HL-60 (cell line): ENCODE measurements around the gene RALB.
A peak's percentile ranks its signal among the peaks of the same experiment; 100 is the strongest.

ENCODE experiments used
- DNase-seq, 2 experiments: peaks; one replicate each; pipeline ENCODE4 v3.0.0-alpha.2; 2010 to 2020; ENCODE audit warnings: low read depth in 1 of 2, low spot score in 1 of 2
- H3K27ac ChIP-seq: fragments of 250-450 bp; sonication (Bioruptor Pico); replicated peaks from 2 replicates; pipeline ENCODE4 v1.5.1; 2020; ENCODE audit warnings: mild to moderate bottlenecking, moderate library complexity
- H3K27me3 ChIP-seq: fragments of 250-450 bp; sonication (Bioruptor Pico); 2 replicates; pipeline ENCODE4 v1.5.1; 2021; ENCODE audit warnings: mild to moderate bottlenecking, moderate library complexity; ENCODE audit not compliant: insufficient read depth, poor library complexity, severe bottlenecking
- H3K4me3 ChIP-seq: replicated peaks from 2 replicates; pipeline ENCODE4 v1.5.1; 2011; ENCODE audit warnings: mild to moderate bottlenecking, control low read depth, low read length; ENCODE audit not compliant: insufficient read depth
- CTCF ChIP-seq: IDR thresholded peaks from one replicate; pipeline ENCODE4 v1.5.1; 2011; ENCODE audit warnings: low read length, control low read depth, inconsistent platforms; ENCODE audit not compliant: insufficient read depth
- GABPA ChIP-seq: IDR thresholded peaks from 2 replicates; pipeline ENCODE4 v1.6.1; 2012; ENCODE audit warnings: low read depth
- POLR2AphosphoS5 ChIP-seq: IDR thresholded peaks from 2 replicates; pipeline ENCODE4 v1.6.1; 2012; ENCODE audit warnings: low read depth
- REST ChIP-seq: IDR thresholded peaks from 2 replicates; pipeline ENCODE4 v1.6.1; 2012; ENCODE audit warnings: low read depth; ENCODE audit not compliant: insufficient replicate concordance
- SPI1 ChIP-seq: IDR thresholded peaks from 2 replicates; pipeline ENCODE4 v1.6.1; 2012; ENCODE audit warnings: low read depth, mild to moderate bottlenecking, borderline replicate concordance

RALB gene

GRCh38 chr2:120250640-120251039 lies 2.0 kb upstream of the RALB start:
- no peak overlapping the region for H3K4me3 ChIP-seq
- TF ChIP-seq CTCF: no peak
- no peak for TF ChIP-seq GABPA
- no peak overlapping the region for H3K27ac ChIP-seq
- no peak for DNase-seq
- H3K27me3 ChIP-seq: no peaks in the 10 kb centered on the region

GRCh38 chr2:120251078-120251477 lies 1.6 kb upstream of the RALB start:
- H3K4me3 ChIP-seq: no peak overlapping the region
- DNase-seq: no peak

GRCh38 chr2:120251880-120252224 lies 800 bp upstream of the RALB start:
- TF ChIP-seq REST: no peak
- Histone ChIP-seq H3K27ac (peak overlapping the region; percentile 71), H3K4me3 (peak overlapping the region; percentile 72), H3K27me3 (no peaks in the 10 kb centered on the region)
- DNase-seq: peak in 1 of 2 experiments; percentile 42

More at GRCh38 chr2:120251078-120251477, 1.6 kb upstream of the RALB start:
- no peak overlapping the region for H3K27ac ChIP-seq
- TF ChIP-seq GABPA (no peak), CTCF (no peak), POLR2AphosphoS5 (no peak), SPI1 (no peak)
- no peaks in the 10 kb centered on the region for H3K27me3 ChIP-seq

GRCh38 chr2:120253021-120253882 lies 600 bp downstream of the RALB start:
- TF ChIP-seq SPI1 (peak; percentile 95), REST (no peak)
- peak overlapping the region; percentile 72 for H3K4me3 ChIP-seq
- no peaks in the 10 kb centered on the region for H3K27me3 ChIP-seq
- peak overlapping the region; percentile 71 for H3K27ac ChIP-seq
- DNase-seq: peak; percentile 85 to 89

- Histone ChIP-seq H3K27ac (no peak overlapping the region), H3K27me3 (no peaks in the 10 kb centered on the region), H3K4me3 (peak overlapping the region; percentile 72)
- no peak for DNase-seq
- TF ChIP-seq GABPA (no peak), REST (no peak)
Measured at GRCh38 chr2:120254178-120254577, 1.5 kb downstream of the RALB start.
